Stimulated activated CD8-positive, alpha-beta memory T cell treated with anti-CD3 and anti-CD28 coated beads, Interleukin-7, amount 100 ng/mL, for 48 hours (primary cell): ENCODE measurements around the gene SBF2.

Experiments
- DNase-seq, 2 donors: peaks; one replicate each; pipeline ENCODE4 v3.0.0-alpha.2; 2020; ENCODE audit warnings: low read depth in 1 of 2; ENCODE audit errors: extremely low read depth in 1 of 2

SBF2 gene

DNA sequence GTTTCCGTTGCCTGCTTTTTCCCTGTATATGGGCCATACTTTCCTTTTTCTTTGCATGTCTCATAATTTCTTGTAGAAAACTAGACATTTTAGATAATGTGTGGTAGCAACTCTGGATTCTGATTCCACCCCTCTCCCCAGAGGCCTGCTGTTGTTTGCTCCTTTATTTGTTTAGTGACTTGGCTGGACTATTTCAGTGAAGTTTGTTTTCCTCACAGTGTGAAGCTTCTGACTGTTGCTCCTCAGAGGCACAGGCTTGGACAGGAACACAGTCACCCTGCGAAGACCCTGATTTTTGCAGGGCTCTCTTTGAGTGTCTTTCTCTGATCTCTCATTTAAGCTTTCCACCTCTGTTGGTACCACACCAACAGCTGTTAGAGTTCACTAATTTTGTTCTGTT, 557.7 kb downstream of the SBF2 start:
- no peak for DNase-seq

DNA sequence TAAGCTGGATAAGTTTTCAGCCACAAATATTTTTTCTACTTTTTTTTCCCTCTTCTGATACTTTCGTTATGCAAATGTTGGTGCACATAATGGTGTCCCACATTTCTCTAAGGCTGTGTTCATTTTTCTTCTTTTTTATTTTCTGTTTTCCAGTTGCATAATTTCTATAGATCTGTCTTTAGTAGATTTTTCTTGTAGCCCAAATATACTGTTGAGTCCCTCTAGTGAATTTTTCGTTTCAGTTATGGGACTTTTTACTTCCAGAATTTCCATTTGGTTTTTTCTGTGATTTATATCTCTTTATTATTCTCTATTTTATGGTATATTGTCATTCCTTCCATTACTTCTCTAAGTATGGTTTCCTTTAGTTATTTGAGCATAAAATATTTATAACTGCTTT, 558.1 kb downstream of the SBF2 start:
- DNase-seq = no peak

DNA sequence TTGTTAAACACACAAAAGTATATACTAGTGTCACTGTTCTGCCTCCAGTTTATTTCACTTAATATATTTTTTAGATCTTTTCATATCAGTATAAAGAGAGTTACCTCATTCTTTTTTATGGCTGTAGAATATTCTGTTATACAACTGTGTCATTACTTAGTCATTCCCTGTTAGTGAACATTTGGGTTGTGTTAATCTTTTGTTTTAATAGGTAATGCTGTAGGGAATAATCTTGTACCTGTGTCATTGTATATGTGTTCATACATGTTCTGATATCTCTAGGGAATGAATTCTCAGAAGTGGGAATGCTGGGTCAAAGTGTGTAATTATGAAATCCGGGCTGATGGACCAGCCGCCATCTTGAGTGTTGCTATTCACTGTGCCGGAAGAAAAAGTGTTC, 558.8 kb downstream of the SBF2 start:
- DNase-seq = no peak

DNA sequence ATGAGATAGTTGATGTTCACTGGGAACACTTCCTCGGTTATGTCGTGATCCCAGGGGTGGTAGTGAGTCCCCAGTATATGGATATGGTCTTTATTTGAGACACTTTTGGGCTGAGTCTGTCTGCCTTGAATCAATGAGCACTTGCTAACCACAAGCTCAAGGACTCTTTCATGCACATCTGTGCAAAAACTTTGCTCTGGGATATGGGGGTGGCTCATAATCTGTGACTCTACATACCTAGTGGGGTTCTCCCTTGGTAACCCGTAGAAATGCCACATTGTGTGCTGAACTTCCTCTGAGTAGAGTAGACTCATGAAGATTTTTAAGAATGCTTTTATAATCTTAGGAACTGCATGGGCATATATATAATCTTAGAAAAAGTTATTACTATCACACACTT, 560.8 kb downstream of the SBF2 start:
- no peak for DNase-seq

DNA sequence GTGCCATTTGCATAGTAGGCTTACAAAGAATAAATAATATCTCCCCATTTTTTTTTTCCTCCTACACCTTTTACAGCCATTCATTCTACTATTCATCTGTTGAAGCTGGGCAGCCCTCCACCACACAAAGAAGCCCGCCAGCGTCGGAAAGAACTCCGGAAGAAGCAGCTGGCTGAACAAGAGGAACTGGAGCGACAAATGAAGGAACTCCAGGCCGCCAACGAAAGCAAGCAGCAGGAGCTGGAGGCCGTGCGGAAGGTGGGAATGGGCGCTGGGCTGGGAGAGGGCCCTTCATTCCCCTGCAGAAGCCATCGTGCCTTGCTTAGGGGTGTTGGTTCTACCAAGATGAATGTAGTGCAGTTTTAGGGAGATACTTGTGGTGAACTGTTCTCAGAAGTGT, 561.6 kb downstream of the SBF2 start:
- no peak for DNase-seq

DNA sequence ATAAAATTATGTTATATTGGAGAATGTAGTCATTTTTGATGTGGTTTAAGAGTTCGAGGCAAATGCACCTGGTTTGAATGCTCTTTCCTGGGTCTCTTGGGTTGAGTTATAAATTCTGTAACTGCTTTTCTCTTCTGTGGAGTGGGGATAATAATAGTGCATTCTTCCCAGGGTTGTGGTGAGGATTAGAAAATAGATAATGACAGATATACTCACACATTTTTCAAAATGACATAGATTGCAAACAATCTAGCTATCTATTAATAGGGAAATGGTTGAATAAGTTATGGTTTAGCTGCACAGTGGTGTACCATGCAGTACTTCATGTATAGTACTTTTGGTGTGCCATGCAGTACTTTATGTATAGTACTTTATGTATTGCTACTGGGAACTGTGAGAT, 562.8 kb downstream of the SBF2 start:
- DNase-seq = no peak
